ACHN (cell line): ENCODE measurements around the gene NOS1AP.

Source experiments
- DNase-seq: peaks from one replicate; pipeline ENCODE4 v3.0.0-alpha.2; 2015
- in situ Hi-C: cut with HindIII; loops from 2 replicates; pipeline ENCODE4 v1.10.0; 2017; ENCODE audit warnings: low sequenced_read_pairs, low pct_ligation_motif_present, low pct_unique_long_range_greater_than_20kb

Gene NOS1AP

GRCh38 chr1:162317621-162318020 lies 248.1 kb downstream of the NOS1AP start:
- in situ Hi-C loops, result no loop called here
- no peak for DNase-seq

- in situ Hi-C loops, result no loop called here
- DNase-seq, result no peak
Observed at GRCh38 chr1:162319493-162320175, 250.1 kb downstream of the NOS1AP start.

GRCh38 chr1:162321809-162322422 lies 252.4 kb downstream of the NOS1AP start:
- no peak for DNase-seq
- in situ Hi-C loops, result no loop called here

- DNase-seq, result no peak
- in situ Hi-C loops, result no loop called here
Observed at GRCh38 chr1:162323023-162323422, 253.5 kb downstream of the NOS1AP start.

DNA sequence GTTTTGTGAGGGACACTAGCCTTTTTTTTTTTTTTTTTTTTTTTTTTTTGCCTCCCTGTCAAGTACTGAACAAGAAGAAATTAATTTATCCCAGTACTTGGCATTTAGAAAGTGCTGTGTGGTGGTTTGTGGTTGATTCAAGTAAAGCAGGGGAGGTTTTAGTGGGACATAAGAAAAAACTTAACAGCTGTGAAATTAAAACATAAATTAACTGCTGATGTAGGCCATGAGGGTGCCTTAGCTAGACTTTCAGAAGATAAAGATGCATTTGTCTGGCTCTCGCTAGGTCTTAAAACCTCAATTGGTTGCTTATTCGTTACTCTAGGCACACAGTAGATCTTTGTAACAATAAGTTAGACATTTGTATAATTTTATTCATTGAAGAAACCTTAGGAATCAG lies 254.9 kb downstream of the NOS1AP start:
- in situ Hi-C loops, result no loop called here
- no peak for DNase-seq

DNA sequence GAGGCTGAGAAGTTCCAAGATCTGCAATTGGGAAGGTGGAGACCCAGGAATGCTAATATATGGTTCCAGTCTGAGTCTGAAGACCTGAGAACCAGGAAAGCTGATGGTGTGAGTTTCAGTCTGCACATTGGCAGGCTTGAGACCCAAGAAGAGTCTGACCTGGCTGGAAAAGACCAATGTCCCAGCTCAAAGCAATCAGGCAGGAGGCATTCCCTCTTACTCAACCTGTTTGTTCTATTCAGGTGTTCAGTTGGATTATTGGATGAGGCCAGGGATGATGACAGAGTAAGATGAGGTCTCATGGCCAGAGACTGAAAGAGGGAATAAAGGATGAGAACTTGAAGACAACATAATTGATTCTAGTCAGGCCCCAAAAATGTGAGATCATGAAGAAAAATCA lies 257.1 kb downstream of the NOS1AP start:
- no peak for DNase-seq
- in situ Hi-C loops, result no loop called here

DNA sequence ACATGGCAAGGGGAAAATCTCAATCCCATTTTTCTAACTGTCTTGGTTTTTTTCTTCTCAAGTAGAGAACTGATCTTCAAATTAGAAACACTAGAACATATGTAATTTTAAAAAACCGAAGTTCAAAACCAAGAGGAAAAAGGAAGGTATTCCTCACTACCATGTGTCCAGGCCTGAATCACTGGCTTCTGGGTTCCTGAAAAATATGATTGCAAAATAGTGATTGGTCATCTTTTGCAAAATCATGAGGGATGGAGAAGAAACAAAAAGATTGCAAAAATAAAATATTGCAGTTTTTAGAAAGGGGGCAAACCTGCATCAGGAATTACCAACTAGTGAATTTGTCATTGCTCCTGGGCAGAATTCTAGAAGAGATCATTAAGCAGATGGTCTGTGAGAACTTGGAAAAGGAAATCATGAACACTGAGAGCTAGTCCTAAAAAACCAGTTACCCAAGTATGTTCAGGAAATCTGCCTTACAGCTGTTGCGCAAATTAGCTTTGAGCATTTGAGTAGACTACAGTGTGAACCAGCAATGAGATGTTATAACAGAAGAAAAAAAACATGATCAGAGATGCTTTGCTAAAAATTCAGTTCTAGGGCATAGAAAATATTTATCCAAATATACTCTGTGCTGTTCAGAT lies 257.8 kb downstream of the NOS1AP start:
- in situ Hi-C loops, result no loop called here

DNA sequence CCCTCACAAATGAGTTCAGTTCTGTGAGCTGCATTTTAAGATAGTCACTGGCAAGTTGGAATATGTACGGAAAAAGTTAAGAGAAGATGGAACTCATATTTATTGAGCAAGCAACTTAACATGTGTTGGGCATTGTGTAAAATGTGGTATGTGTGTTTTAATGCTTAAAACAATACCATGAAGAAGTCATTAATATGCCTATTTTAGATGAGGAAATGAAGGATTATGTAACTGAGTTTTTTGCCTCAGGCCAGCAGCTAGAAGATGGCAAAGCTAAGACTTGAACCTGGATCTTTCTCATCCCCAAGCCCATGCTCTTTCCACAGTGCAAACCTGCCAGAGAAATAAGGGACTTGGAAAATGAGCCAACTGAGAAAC lies 258.3 kb downstream of the NOS1AP start:
- in situ Hi-C loops, result no loop called here
- DNase-seq, result no peak

More for the DNA sequence above, 257.8 kb downstream of the NOS1AP start:
- no peak for DNase-seq

DNA sequence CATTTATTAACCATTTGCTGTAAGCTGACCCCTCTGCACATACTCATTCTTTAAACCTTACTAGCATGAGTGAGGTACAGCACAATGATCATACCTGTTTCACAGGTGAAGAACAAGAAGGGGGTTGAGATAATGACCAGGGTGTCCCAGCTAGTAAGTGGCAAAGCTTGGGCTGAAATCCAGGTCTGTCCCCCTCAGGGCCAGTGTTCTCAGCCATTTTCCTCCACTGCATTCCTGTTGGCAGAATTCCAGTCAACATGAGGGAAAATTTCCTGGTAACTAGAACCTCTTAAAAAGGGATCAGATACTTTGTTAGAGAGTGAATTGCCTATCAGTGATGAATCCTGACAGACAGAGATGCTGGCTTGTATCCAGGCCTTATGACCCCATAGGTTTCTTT lies 259.0 kb downstream of the NOS1AP start:
- in situ Hi-C loops, result no loop called here
- DNase-seq, result no peak

DNA sequence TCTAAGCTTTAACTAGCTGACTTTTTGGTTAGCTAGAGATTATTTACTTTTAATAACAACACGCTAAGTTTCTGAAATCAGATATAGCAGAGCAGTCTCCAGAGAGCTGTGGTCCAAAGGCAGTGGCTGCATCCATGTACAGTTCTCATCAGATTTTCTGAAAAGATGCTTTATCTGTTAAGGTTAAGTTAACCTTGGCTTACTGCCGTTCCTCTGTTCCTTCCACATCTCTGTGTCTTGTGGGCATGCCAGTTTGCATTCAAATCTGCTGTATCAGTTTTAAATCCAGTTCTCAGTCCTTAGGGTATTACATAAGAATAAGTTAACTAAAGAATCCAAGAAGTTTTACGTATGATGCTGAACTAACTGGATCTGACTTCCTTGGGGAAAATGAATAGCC lies 260.3 kb downstream of the NOS1AP start:
- DNase-seq, result no peak
- in situ Hi-C loops, result no loop called here

- in situ Hi-C loops, result no loop called here
- DNase-seq, result no peak
Observed at GRCh38 chr1:162333991-162334390, 264.5 kb downstream of the NOS1AP start.

- in situ Hi-C loops, result no loop called here
- no peak for DNase-seq
Observed at GRCh38 chr1:162335126-162335525, 265.6 kb downstream of the NOS1AP start.

DNA sequence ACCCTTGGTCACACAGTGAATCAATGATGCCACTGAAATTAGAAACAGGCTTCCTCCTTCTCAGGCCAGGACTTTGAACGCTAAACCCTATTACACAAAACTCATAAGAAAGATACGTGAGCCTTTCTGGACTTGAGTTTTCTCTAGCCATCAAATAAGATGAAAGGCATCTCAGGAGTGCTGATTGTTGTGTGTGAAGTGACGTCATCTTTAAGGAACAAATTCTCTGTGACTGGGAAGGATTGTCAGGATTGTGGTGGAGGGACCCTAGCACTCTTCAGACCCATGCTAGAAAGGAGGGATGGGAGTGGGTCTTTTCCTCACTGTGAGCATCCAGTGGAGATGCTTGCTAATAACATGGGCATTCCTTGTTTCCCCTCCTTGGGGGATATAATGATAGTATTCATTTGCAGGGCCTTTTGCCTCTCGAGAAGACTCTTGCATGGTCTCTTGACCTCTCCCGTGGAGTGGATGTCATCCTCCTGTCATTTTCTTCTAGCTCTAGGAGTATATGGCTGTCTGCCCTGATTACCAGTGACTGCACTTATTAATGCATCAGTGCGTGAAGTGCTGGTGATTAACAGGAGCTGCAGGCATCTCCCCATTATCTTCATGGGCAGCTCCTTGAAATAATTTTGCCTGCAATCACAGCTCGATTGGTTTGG lies 267.3 kb downstream of the NOS1AP start:
- no peak for DNase-seq
- in situ Hi-C loops, result no loop called here

GRCh38 chr1:162342452-162342983 lies 273.0 kb downstream of the NOS1AP start:
- no peak for DNase-seq
- in situ Hi-C loops, result no loop called here

DNA sequence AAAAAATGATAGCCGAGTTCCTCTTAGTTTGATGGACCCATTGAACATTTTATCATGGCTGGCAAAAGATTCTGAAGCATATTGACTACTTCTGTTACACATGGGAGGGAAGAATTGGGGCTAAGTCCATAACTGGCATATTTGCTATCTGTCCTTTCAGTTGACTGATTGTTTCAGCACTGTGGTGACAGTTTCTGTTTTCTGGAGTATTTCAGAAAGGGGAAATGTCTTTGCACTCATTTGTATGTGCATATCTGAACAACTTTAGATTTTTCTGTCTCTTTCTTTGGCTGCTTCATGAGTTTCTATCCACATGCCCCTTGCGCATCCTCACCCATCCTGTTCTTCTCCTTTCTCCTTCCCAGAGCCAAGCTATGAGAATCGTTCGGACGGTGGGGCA lies 274.0 kb downstream of the NOS1AP start:
- in situ Hi-C loops, result no loop called here
- DNase-seq, result no peak

GRCh38 chr1:162347281-162347680 lies 277.8 kb downstream of the NOS1AP start:
- in situ Hi-C loops, result no loop called here
- DNase-seq, result no peak

GRCh38 chr1:162349635-162350330 lies 280.3 kb downstream of the NOS1AP start:
- in situ Hi-C loops, result no loop called here
- peak; percentile 66 for DNase-seq

DNA sequence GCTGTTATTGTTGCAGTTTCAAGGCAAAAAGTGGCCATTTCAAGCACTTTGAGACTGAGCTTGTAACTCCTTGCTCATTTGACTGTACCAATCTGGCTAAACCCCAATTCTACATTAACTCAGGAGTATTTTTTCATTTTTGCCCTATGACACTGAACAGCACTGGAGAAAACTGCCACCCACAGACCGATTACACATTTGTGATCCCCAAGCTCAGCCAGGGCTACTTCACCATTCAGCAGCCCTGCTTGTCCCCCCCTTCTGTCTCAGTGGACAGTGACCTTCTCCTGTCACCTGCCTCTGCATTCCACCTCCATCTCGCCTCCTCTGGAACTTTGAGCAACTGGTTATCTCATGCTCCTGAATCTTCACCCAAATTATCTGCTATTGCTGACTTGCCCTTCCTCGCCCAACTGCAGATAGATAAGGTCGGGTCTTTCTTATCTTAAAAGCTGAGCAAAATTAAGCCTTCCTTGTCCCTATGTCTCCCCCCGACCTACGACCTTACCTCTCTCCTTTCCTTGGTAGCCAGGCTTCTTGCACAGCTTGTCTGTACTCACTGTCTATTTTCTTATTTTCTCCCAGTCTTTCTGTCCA lies 281.9 kb downstream of the NOS1AP start:
- in situ Hi-C loops, result no loop called here
- DNase-seq, result no peak
